Mesenchymal stem cell (in vitro differentiated cells and primary cell): ENCODE measurements around the gene ROPN1B. TPM values are rescaled to one million over a fixed set of nuclear protein-coding genes. Genes with fewer than 3 reads are reported as not detected.
A peak's percentile ranks its signal among the peaks of the same experiment; 100 is the strongest.

Experiments used
- DNase-seq: peaks from one replicate; pipeline ENCODE4 v3.0.0-alpha.2; 2013
- H2AFZ ChIP-seq: one replicate; pipeline ENCODE4 v1.6.1; 2013; ENCODE audit warnings: low read depth, mild to moderate bottlenecking, control low read depth, inconsistent platforms, low read length, moderate library complexity
- H2AK5ac ChIP-seq: 2 replicates; pipeline ENCODE4 v1.6.1; 2013; ENCODE audit warnings: low read length, moderate library complexity, mild to moderate bottlenecking, inconsistent platforms; ENCODE audit not compliant: severe bottlenecking
- H2BK120ac ChIP-seq: one replicate; pipeline ENCODE4 v1.6.1; 2013; ENCODE audit warnings: low read depth, mild to moderate bottlenecking, inconsistent platforms, low read length, moderate library complexity
- H2BK12ac ChIP-seq, 2 experiments: one replicate each; pipeline ENCODE4 v1.6.1; 2013; ENCODE audit warnings: inconsistent platforms in 2 of 2, low read length in 2 of 2, mild to moderate bottlenecking in 2 of 2, moderate library complexity in 2 of 2, control low read depth in 1 of 2
- H2BK15ac ChIP-seq: one replicate; pipeline ENCODE4 v1.6.1; 2013; ENCODE audit warnings: mild to moderate bottlenecking, low read depth, inconsistent platforms; ENCODE audit not compliant: poor library complexity, severe bottlenecking
- H2BK5ac ChIP-seq: 2 replicates; pipeline ENCODE4 v1.6.1; 2013; ENCODE audit warnings: low read depth, mild to moderate bottlenecking, low read length, control low read depth, inconsistent platforms; ENCODE audit not compliant: poor library complexity, severe bottlenecking
- H3K14ac ChIP-seq, 2 experiments: one replicate each; pipeline ENCODE4 v1.6.1; 2013; ENCODE audit warnings: inconsistent platforms in 2 of 2, low read length in 2 of 2, control low read depth in 1 of 2, mild to moderate bottlenecking in 1 of 2, moderate library complexity in 1 of 2
- H3K18ac ChIP-seq, 2 experiments: one replicate each; pipeline ENCODE4 v1.6.1; 2013; ENCODE audit warnings: inconsistent platforms in 2 of 2, low read length in 2 of 2, control low read depth in 1 of 2, low read depth in 1 of 2, mild to moderate bottlenecking in 1 of 2
- H3K23ac ChIP-seq, 2 experiments: one replicate each; pipeline ENCODE4 v1.6.1; 2013; ENCODE audit warnings: inconsistent platforms in 2 of 2, low read length in 2 of 2, mild to moderate bottlenecking in 2 of 2, moderate library complexity in 2 of 2, control low read depth in 1 of 2
- H3K27ac ChIP-seq: 2 replicates; pipeline ENCODE4 v1.5.1; 2013; ENCODE audit warnings: mild to moderate bottlenecking, moderate library complexity, low read length, control low read depth, inconsistent platforms; ENCODE audit not compliant: poor library complexity, severe bottlenecking
- H3K27me3 ChIP-seq, 2 experiments: 2 replicates each; pipeline versions ENCODE4 v1.6.1 to v1.7.0; 2013; ENCODE audit warnings: low read length in 2 of 2, mild to moderate bottlenecking in 2 of 2, moderate library complexity in 2 of 2, control low read depth in 1 of 2, inconsistent platforms in 1 of 2; ENCODE audit not compliant: control insufficient read depth in 1 of 2, insufficient read depth in 1 of 2
- H3K36me3 ChIP-seq, 2 experiments: 2 replicates each; pipeline versions ENCODE4 v1.6.1 to v1.7.0; 2013; ENCODE audit warnings: low read length in 2 of 2, control low read depth in 1 of 2, inconsistent platforms in 1 of 2, low read depth in 1 of 2, mild to moderate bottlenecking in 1 of 2; ENCODE audit not compliant: insufficient read depth in 2 of 2, control insufficient read depth in 1 of 2
- H3K4ac ChIP-seq, 2 experiments: one replicate each; pipeline ENCODE4 v1.6.1; 2013; ENCODE audit warnings: inconsistent platforms in 2 of 2, low read length in 2 of 2, mild to moderate bottlenecking in 2 of 2, moderate library complexity in 2 of 2, control low read depth in 1 of 2, low read depth in 1 of 2
- H3K4me1 ChIP-seq: 2 replicates; pipeline ENCODE4 v1.6.1; 2013; ENCODE audit warnings: low read depth, low read length, control low read depth; ENCODE audit not compliant: control insufficient read depth, insufficient read depth
- H3K4me2 ChIP-seq: 2 replicates; pipeline ENCODE4 v1.6.1; 2013; ENCODE audit warnings: low read length, mild to moderate bottlenecking, inconsistent platforms; ENCODE audit not compliant: poor library complexity, severe bottlenecking
- H3K4me3 ChIP-seq, 2 experiments: 2 replicates each; pipeline versions ENCODE4 v1.5.1 to v1.7.0; 2013; ENCODE audit warnings: low read length in 2 of 2, mild to moderate bottlenecking in 2 of 2, control low read depth in 1 of 2, low read depth in 1 of 2; ENCODE audit not compliant: insufficient read depth in 1 of 2
- H3K79me1 ChIP-seq: replicated peaks from 2 replicates; pipeline ENCODE4 v1.6.1; 2013; ENCODE audit warnings: mild to moderate bottlenecking, control low read depth, low read length, inconsistent platforms; ENCODE audit not compliant: poor library complexity, severe bottlenecking
- H3K9ac ChIP-seq: 2 replicates; pipeline ENCODE4 v1.7.0; 2013; ENCODE audit warnings: mild to moderate bottlenecking, low read length, moderate library complexity
- H3K9me3 ChIP-seq: 2 replicates; pipeline ENCODE4 v1.7.0; 2013; ENCODE audit warnings: mild to moderate bottlenecking, low read length; ENCODE audit not compliant: control insufficient read depth
- H4K8ac ChIP-seq: one replicate; pipeline ENCODE4 v1.6.1; 2013; ENCODE audit warnings: inconsistent platforms, mild to moderate bottlenecking, low read length, moderate library complexity
- H4K91ac ChIP-seq: one replicate; pipeline ENCODE4 v1.6.1; 2013; ENCODE audit warnings: mild to moderate bottlenecking, low read length, inconsistent platforms
- WGBS: methylation state at CpG from one replicate; pipeline ENCODE4 v1.1.7; 2013; ENCODE audit warnings: mixed read lengths; 5-methylcytosine and 5-hydroxymethylcytosine counted together
- small RNA-seq: library from polyadenylated mRNA; stranded (forward); fragments of <200 nt; extraction: miRNeasy Mini kit (QIAGEN cat#:217004); gene quantifications from one replicate; pipeline ENCODE3, GENCODE V24; 2013; ENCODE audit warnings: low read depth

Gene ROPN1B

GRCh38 chr3:126029241-126029640 is 60.3 kb downstream of the ROPN1B start:
- Histone ChIP-seq H3K27me3 (no peaks in the 10 kb centered on the region), H2AK5ac (no peak overlapping the region), H3K9ac (no peak overlapping the region), H2BK5ac (no peak overlapping the region), H2BK15ac (no peak overlapping the region), H3K14ac (no peak overlapping the region), H3K18ac (no peak overlapping the region), H3K27ac (no peak overlapping the region), H3K4me3 (no peak overlapping the region), H3K36me3 (peaks cover 4 to 31% of the 10 kb centered on the region in 2 experiments), H3K79me1 (no peaks in the 10 kb centered on the region), H3K4me2 (no peak overlapping the region), H3K4me1 (peaks cover 2% of the 10 kb centered on the region), H4K8ac (no peak overlapping the region), H4K91ac (no peak overlapping the region), H3K4ac (no peak overlapping the region), H3K23ac (no peak overlapping the region), H2BK12ac (no peak overlapping the region), H2AFZ (no peak overlapping the region), H2BK120ac (no peak overlapping the region), H3K9me3 (peaks cover 14% of the 10 kb centered on the region)
- no peak for DNase-seq

DNA sequence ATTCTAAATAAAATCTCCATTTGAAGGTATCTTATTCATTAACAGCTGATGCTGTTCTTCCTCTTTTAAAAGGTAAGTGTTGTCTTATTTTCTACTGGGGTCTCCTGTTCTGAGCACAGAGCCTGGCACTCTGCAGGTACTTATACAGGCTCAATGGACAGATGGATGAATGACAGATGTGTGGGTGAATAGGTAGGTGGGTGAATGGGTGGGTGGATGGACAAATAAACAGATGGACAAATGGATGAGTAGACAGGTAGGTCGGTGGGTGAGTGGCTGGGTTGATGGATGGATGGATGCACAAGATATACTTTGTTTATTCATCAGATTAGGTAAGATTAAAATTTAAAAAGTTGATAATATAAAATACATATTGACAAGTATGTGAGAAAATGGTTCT is 61.5 kb downstream of the ROPN1B start:
- H3K4me3 ChIP-seq: no peak overlapping the region
- H3K4me2 ChIP-seq: no peak overlapping the region
- H3K79me1 ChIP-seq: no peaks in the 10 kb centered on the region
- no peak overlapping the region for H3K27ac ChIP-seq
- H3K27me3 ChIP-seq: no peaks in the 10 kb centered on the region
- no peak overlapping the region for H2AK5ac ChIP-seq
- H3K36me3 ChIP-seq: peaks cover 0 to 27% of the 10 kb centered on the region in 2 experiments
- 80% methylated on average over 1 of the region's 1 CpG for WGBS
- no peak overlapping the region for H3K14ac ChIP-seq
- peaks cover 5% of the 10 kb centered on the region for H3K4me1 ChIP-seq
- H2BK15ac ChIP-seq: no peak overlapping the region
- peaks cover 14% of the 10 kb centered on the region for H3K9me3 ChIP-seq
- no peak overlapping the region for H3K18ac ChIP-seq
- no peak overlapping the region for H2BK120ac ChIP-seq
- H2BK12ac ChIP-seq: no peak overlapping the region
- H2AFZ ChIP-seq: no peak overlapping the region
- no peak overlapping the region for H3K23ac ChIP-seq
- H2BK5ac ChIP-seq: no peak overlapping the region
- H3K4ac ChIP-seq: no peak overlapping the region
- no peak overlapping the region for H4K8ac ChIP-seq
- no peak overlapping the region for H4K91ac ChIP-seq
- H3K9ac ChIP-seq: no peak overlapping the region
- DNase-seq: no peak

GRCh38 chr3:126031981-126032471 is 63.0 kb downstream of the ROPN1B start:
- H3K4ac ChIP-seq: no peak overlapping the region
- H3K27me3 ChIP-seq: no peaks in the 10 kb centered on the region
- H3K4me3 ChIP-seq: peak overlapping the region in 1 of 2 experiments; percentile 0
- no peak for DNase-seq
- H3K9ac ChIP-seq: no peak overlapping the region
- H3K27ac ChIP-seq: no peak overlapping the region
- H2AK5ac ChIP-seq: no peak overlapping the region
- H3K4me1 ChIP-seq: peaks cover 5% of the 10 kb centered on the region
- no peak overlapping the region for H2BK5ac ChIP-seq
- H2BK120ac ChIP-seq: no peak overlapping the region
- H2BK15ac ChIP-seq: no peak overlapping the region
- no peak overlapping the region for H2BK12ac ChIP-seq
- no peak overlapping the region for H3K23ac ChIP-seq
- peaks cover 0 to 19% of the 10 kb centered on the region in 2 experiments for H3K36me3 ChIP-seq
- H4K91ac ChIP-seq: peak overlapping the region; percentile 30
- H3K18ac ChIP-seq: no peak overlapping the region
- H3K79me1 ChIP-seq: no peaks in the 10 kb centered on the region
- no peak overlapping the region for H2AFZ ChIP-seq
- 64% methylated on average over 9 of the region's 9 CpGs for WGBS
- no peak overlapping the region for H3K4me2 ChIP-seq
- no peak overlapping the region for H4K8ac ChIP-seq
- H3K14ac ChIP-seq: no peak overlapping the region
- peaks cover 14% of the 10 kb centered on the region for H3K9me3 ChIP-seq

Small RNAs within 50 kb of the gene (small RNA-seq; reads per million reads assigned to genes)
- not detected for gene AC092903.1
